GM12875 (cell line): ENCODE measurements around the gene TMEM205.
"Not testable (repeated sequence)": the region's sequence is repeated elsewhere in the genome, so short reads cannot be mapped to it uniquely, and the experiment has no call there.

Experiments used
- H3K4me3 ChIP-seq: one replicate; pipeline ENCODE4 v1.5.1; 2011; ENCODE audit warnings: low read depth, low read length, control low read depth
- CTCF ChIP-seq: IDR thresholded peaks from 2 replicates; pipeline ENCODE4 v1.5.1; 2011; ENCODE audit warnings: low read depth, mild to moderate bottlenecking, control low read depth, inconsistent platforms, low read length, moderate library complexity, borderline replicate concordance; ENCODE audit not compliant: insufficient read depth

The TMEM205 gene

GRCh38 chr19:11337080-11337479, 9.0 kb downstream of the TMEM205 start:
- no peak overlapping the region for H3K4me3 ChIP-seq
- no peak for TF ChIP-seq CTCF

DNA sequence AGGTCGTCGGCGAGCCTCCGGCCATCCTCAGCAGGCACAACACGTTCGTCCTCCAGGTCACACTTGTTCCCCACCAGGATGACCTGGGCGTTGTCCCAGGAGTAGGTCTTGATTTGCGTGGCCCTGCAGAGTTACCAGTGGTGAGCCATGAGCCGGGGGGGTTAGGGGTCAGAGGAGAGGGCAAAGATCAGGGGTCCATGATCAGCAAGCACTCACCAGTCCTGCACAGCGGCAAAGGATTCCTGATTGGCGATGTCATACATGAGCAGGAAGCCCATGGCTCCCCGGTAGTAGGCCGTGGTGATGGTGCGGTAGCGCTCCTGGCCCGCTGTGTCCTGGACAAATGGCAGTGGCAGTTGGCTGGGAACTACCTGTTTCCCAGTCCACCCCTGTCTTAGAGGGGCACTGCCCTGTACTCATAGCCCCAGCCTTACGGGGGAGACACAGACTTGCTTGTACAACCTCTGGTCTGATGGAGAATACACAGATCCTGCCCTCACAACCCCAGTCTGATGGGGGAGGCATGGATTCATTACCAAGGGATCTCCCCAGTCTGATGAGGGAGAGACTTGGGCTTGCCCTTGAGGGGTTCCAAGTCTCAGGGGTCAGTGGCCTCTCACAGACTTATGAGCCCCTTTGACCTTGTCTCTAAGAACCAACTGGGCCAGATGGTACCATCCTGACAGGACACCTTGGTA, 10.5 kb downstream of the TMEM205 start:
- no peak for TF ChIP-seq CTCF

DNA sequence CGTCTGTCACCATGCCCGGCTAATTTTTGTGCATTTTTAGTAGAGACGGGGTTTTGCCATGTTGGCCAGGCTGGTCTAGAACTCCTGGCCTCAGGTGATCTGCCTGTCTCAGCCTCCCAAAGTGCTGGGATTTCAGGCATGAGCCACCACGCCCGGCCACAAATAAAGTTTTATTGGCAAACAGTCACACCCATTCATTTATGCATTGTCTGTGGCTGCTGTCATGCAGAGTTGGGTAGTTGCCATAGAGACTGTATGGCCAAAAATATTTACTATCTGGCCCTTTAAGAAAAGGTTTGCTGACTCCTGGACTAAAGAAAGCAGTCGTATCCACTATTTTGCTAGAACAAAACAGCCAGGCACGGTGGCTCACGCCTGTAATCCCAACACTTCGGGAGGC, 12.2 kb downstream of the TMEM205 start:
- H3K4me3 ChIP-seq, result not testable (repeated sequence)

More for the DNA sequence above, 10.5 kb downstream of the TMEM205 start:
- H3K4me3 ChIP-seq, result no peak overlapping the region

GRCh38 chr19:11332822-11333221, 13.2 kb downstream of the TMEM205 start:
- no peak for TF ChIP-seq CTCF
- H3K4me3 ChIP-seq, result no peak overlapping the region

- no peak overlapping the region for H3K4me3 ChIP-seq
- no peak for TF ChIP-seq CTCF
Measured at GRCh38 chr19:11331502-11331901, 14.6 kb downstream of the TMEM205 start.

GRCh38 chr19:11330127-11330526, 15.9 kb downstream of the TMEM205 start:
- no peak overlapping the region for H3K4me3 ChIP-seq
- no peak for TF ChIP-seq CTCF

- H3K4me3 ChIP-seq, result no peak overlapping the region
- no peak for TF ChIP-seq CTCF
Measured at GRCh38 chr19:11325544-11325943, 20.5 kb downstream of the TMEM205 start.
